ENCODE data around the gene KNOP1.

DNA sequence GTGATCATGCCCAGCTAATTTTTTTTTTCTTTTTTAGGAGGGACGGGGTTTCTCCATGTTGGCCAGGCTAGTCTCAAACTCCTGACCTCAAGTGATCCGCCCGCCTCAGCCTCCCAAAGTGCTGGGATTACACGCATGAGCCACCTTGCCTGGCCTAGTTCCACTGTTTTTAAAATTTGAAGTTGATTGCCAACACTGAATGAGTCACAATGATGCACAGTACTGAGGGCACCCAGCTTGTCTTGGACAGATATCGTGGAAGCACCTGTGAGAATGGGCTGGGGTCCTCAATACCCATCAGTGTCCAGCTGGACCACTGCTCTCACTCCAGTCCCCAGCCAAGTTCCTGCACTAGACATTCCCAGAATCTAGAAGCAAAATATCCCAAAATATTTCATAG, 2.5 kb downstream of the KNOP1 start:
- TF ChIP-seq, protein P1, sequence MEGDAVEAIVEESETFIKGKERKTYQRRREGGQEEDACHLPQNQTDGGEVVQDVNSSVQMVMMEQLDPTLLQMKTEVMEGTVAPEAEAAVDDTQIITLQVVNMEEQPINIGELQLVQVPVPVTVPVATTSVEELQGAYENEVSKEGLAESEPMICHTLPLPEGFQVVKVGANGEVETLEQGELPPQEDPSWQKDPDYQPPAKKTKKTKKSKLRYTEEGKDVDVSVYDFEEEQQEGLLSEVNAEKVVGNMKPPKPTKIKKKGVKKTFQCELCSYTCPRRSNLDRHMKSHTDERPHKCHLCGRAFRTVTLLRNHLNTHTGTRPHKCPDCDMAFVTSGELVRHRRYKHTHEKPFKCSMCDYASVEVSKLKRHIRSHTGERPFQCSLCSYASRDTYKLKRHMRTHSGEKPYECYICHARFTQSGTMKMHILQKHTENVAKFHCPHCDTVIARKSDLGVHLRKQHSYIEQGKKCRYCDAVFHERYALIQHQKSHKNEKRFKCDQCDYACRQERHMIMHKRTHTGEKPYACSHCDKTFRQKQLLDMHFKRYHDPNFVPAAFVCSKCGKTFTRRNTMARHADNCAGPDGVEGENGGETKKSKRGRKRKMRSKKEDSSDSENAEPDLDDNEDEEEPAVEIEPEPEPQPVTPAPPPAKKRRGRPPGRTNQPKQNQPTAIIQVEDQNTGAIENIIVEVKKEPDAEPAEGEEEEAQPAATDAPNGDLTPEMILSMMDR (IDR thresholded peaks at IDR 0.05), result no peak
- TF ChIP-seq POLR2A (IDR thresholded peaks at IDR 0.05), result no peak

Data from tibial nerve (tissue), 3 donors.